GM06990 (cell line): Measurements from ENCODE around the gene FARP2.
"Not testable (repeated sequence)": the region's sequence is repeated elsewhere in the genome, so short reads cannot be mapped to it uniquely, and the experiment has no call there.

Experiments
- DNase-seq: peaks from one replicate; pipeline ENCODE4 v3.0.0-alpha.2; 2011; ENCODE audit not compliant: insufficient read length; ENCODE audit errors: extremely low read depth
- H3K27me3 ChIP-seq: replicated peaks from 2 replicates; pipeline ENCODE4 v1.6.0; 2011; ENCODE audit warnings: low read length; ENCODE audit not compliant: control insufficient read depth, insufficient read depth
- H3K36me3 ChIP-seq: 2 replicates; pipeline ENCODE4 v1.5.1; 2011; ENCODE audit warnings: low read length; ENCODE audit not compliant: control insufficient read depth, insufficient read depth
- H3K4me3 ChIP-seq: replicated peaks from 2 replicates; pipeline ENCODE4 v1.5.1; 2011; ENCODE audit warnings: low read depth, mild to moderate bottlenecking, control low read depth, low read length
- TF ChIP-seq, protein P1 (sequence below): IDR thresholded peaks from 2 replicates; pipeline ENCODE4 v1.5.1; 2011; ENCODE audit warnings: low read length, control low read depth, mild to moderate bottlenecking, inconsistent platforms; ENCODE audit not compliant: insufficient read depth, poor library complexity, severe bottlenecking

The FARP2 gene

DNA sequence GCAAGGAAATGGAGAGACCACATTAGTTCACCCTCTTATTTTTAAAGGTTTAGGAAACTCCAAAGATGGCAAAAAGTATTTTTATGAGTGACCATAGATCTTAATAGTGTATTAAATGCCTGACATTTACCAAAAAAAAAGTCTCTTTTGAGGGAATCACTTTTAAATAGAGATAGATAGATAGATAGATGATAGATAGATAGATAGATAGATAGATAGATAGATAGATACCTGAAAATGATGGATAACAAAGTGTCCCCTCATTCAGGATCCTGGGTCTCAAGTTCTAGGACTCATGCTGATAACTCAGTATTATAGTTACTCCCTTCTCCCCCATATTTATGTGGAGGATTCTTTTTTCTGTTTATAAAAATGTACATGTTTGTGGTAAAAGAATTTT, 52.8 kb downstream of the FARP2 start:
- peaks cover 12% of the 10 kb centered on the region for H3K36me3 ChIP-seq
- TF ChIP-seq, protein P1, sequence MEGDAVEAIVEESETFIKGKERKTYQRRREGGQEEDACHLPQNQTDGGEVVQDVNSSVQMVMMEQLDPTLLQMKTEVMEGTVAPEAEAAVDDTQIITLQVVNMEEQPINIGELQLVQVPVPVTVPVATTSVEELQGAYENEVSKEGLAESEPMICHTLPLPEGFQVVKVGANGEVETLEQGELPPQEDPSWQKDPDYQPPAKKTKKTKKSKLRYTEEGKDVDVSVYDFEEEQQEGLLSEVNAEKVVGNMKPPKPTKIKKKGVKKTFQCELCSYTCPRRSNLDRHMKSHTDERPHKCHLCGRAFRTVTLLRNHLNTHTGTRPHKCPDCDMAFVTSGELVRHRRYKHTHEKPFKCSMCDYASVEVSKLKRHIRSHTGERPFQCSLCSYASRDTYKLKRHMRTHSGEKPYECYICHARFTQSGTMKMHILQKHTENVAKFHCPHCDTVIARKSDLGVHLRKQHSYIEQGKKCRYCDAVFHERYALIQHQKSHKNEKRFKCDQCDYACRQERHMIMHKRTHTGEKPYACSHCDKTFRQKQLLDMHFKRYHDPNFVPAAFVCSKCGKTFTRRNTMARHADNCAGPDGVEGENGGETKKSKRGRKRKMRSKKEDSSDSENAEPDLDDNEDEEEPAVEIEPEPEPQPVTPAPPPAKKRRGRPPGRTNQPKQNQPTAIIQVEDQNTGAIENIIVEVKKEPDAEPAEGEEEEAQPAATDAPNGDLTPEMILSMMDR, result no peak
- no peak for DNase-seq
- H3K27me3 ChIP-seq, result no peaks in the 10 kb centered on the region
- H3K4me3 ChIP-seq, result no peak overlapping the region

GRCh38 chr2:241410739-241411176, 54.7 kb downstream of the FARP2 start:
- H3K27me3 ChIP-seq, result no peaks in the 10 kb centered on the region
- TF ChIP-seq, protein P1, result no peak
- no peak for DNase-seq
- H3K4me3 ChIP-seq, result no peak overlapping the region
- peaks cover 28% of the 10 kb centered on the region for H3K36me3 ChIP-seq

GRCh38 chr2:241412144-241412543, 56.1 kb downstream of the FARP2 start:
- no peak overlapping the region for H3K4me3 ChIP-seq
- TF ChIP-seq, protein P1, result no peak
- H3K36me3 ChIP-seq, result peaks cover 31% of the 10 kb centered on the region
- no peak for DNase-seq
- no peaks in the 10 kb centered on the region for H3K27me3 ChIP-seq

- not testable (repeated sequence) for DNase-seq, H3K4me3 ChIP-seq, H3K27me3 ChIP-seq
- peaks cover 36% of the 10 kb centered on the region for H3K36me3 ChIP-seq
Measured at GRCh38 chr2:241413501-241413900, 57.4 kb downstream of the FARP2 start.

DNA sequence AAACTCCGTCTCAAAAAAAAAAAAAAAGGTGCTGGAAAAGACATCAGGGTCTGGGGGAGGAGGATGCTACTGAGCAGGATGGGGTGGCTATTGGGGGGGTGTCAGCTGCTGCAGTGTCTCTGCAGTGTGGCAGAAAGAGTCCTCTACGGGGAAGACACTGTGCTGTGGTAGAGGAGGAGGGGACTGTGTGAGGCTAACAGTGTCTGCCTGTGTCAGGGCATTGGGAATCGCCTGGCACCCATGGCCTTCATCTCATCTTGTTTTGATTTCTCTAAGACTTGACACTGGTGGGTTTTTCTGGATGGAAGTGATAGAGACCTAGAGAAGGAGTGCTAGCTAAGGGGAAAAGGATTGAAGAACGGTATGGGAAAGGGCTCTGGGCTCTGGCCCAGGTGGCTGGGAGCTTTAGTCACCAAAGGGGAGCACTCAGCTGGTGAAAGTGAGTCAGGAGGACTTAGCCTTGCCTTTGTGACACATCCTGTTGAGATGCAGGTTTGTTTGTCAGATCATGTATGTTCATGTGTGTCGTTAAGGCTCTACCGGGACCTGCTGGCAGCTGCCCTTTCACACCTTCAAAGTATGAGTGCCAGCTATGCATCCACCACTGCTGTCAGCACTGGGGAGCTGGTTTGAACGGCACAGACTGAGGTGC, 58.0 kb downstream of the FARP2 start:
- peaks cover 36% of the 10 kb centered on the region for H3K36me3 ChIP-seq
- TF ChIP-seq, protein P1, result no peak
- no peak overlapping the region for H3K4me3 ChIP-seq
- no peak for DNase-seq
- H3K27me3 ChIP-seq, result no peaks in the 10 kb centered on the region

DNA sequence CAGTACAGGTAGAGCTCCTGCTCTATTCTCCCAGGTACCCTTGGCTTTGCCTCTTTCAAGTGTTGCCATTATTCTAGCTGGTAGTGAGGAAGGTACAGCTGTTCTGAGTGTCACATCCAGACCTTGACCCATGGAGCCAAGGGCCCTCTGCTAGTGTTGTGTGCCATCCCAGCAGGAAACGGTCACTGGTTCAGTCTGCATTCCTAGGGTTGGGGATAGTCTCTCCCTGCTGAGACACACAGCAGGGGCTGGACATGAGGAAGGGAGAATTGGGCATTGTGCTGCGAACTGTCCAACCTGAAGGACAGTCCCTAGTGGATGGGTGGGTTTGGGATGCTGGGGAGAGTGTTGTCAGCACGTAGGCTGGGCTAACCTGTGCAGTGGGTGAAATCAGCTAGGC, 59.1 kb downstream of the FARP2 start:
- DNase-seq, result no peak
- Histone ChIP-seq H3K36me3 (peaks cover 36% of the 10 kb centered on the region), H3K27me3 (no peaks in the 10 kb centered on the region), H3K4me3 (no peak overlapping the region)
- TF ChIP-seq, protein P1, result no peak
